ENCODE data around the gene LRRFIP1.

DNA sequence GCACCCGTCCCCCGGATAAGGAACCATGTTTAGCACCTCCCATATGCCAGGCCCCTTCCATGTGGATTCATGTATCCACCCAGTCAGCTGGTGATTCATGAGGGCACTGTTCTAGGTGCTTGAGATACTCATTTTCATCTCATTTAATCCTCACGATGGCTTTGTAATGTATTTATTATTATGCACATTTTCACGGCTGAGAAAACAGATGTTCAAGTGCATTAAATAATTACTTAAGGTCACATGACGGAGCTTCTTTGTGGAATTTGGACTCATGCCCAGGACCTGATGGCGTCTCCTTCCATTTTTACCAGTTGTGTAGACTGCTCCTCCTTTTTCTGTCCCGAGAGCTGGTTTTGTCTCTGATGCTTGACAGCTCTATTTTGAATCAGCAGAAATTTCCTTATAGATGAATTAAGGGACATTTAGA lies 99.0 kb downstream of the LRRFIP1 start:
- TF ChIP-seq, protein P1, sequence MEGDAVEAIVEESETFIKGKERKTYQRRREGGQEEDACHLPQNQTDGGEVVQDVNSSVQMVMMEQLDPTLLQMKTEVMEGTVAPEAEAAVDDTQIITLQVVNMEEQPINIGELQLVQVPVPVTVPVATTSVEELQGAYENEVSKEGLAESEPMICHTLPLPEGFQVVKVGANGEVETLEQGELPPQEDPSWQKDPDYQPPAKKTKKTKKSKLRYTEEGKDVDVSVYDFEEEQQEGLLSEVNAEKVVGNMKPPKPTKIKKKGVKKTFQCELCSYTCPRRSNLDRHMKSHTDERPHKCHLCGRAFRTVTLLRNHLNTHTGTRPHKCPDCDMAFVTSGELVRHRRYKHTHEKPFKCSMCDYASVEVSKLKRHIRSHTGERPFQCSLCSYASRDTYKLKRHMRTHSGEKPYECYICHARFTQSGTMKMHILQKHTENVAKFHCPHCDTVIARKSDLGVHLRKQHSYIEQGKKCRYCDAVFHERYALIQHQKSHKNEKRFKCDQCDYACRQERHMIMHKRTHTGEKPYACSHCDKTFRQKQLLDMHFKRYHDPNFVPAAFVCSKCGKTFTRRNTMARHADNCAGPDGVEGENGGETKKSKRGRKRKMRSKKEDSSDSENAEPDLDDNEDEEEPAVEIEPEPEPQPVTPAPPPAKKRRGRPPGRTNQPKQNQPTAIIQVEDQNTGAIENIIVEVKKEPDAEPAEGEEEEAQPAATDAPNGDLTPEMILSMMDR (IDR thresholded peaks at IDR 0.05): no peak
- no peak for TF ChIP-seq POLR2A (IDR thresholded peaks at IDR 0.05)

All from esophagus squamous epithelium (tissue), 4 donors.